Endometrium (tissue), 2 donors: Measurements from ENCODE around the gene DENND2C.

Experiments used
- FAIRE-seq: peaks from 2 replicates; lab custom pipeline; 2012; peaks lifted over from hg19 to GRCh38; lab: Jason Lieb, UNC
- donor health status: control.
- donor health status: control.

Gene DENND2C

DNA sequence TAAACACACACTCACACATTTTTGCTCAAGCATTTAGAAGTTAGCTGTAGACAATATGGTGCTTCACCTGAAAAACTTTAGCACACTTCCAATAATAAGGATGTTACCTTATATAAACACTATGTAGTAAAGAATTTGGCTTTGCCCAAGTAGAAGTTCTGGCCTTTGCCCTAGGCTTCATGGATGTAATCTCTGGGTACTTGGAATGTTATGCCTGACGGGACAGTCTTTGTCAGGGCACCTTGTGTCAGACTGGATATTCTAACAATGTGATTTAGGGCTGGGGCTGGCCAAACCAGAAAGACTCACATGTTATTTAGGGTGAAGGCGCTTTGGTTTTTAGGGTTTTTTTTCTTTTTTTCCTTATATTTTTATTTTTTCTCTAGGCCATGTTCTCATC lies 124.1 kb downstream of the DENND2C start:
- FAIRE-seq, result no peak

DNA sequence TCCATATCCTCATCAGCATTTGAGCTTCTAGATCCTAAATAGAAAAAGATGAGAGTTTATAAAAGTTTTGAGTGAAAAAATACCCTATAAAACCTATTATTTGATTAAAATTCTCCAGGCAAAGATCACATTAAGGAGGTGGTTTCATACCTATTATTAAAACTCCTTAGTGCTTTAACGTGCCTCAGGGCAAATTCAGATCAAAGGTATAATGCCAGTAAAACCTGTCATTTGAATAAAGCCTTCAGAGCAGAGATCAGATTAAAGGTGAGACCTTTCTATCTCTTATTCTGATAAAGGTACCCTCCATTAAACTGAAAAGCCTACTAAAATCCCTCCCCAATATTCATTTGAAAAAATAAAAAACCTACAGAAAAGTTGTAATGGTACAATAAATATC lies 124.5 kb downstream of the DENND2C start:
- FAIRE-seq, result no peak

DNA sequence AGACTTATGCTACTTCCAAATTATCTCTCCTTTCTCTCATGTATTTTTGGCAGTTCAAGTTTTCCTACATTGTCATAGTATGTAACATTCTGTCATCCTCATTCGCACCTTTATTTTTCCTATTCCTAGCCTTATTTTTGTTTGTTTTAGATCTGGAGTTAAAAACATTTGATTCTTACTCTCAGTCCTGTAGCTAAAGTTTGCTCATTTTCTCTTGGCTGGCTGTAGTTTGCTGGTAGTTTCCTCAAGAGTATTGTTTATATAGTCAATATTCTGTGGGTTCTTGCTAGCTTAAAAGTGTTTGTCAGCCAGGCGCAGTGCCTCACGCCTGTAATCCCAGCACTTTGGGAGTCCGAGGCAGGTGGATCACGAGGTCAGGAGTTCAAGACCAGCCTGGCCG lies 129.0 kb downstream of the DENND2C start:
- no peak for FAIRE-seq

DNA sequence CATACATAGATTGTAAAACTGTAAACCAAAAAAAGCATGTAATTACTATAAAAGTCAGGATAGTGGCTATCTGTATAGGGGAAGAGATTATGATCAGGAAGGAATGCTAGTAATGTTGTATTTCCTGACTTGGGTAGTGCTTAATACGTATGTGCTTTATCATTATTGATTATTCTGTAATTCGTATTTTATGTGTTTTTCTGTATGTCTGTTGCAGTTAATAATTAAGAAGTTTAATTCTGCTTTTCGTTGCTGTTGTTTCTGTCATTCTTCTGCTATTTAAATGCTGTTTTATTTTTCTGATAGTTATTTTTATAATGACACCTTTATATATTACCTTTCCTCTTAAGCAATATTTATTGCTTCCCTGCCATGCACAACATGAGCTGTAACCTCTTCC lies 129.6 kb downstream of the DENND2C start:
- no peak for FAIRE-seq

DNA sequence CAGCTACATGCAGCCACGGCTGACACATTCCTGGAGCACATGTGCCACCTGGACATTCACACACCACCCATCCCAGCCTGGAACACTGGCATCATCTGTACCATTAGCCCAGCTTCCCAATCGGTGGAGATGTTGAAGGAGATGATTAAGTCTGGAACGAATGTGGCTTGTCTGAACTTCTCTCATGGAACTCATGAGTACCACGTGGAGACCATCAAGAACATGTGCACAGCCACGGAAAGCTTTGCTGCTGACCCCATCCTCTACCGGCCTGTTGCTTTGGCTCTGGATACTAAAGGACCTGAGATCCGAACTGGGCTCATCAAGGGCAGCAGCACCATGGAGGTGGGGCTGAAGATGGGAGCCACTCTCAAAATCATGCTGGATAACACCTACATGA lies 133.8 kb downstream of the DENND2C start:
- no peak for FAIRE-seq

DNA sequence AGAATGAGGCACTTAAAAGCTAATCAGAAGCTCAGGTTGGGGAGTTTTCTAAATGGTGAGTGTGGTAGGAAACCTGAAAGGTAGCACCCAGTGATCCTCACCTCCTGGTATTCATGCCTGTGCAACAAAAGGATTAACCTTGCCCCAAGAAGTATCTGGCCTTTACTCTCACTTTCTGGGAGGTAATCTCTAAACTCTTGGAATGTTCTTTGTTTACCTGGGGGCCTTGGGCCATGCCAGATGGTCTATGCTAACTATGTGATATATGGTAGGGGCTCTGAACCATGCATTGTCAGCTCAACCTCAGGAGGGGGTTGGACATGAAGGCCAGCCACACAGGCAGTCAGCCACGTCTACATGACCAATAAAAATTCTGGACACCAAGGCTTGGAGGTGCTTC lies 134.4 kb downstream of the DENND2C start:
- FAIRE-seq, result no peak
